B cell (primary cell): ENCODE measurements around the gene VSIG2. TPM values are rescaled to one million over a fixed set of nuclear protein-coding genes. Genes with fewer than 3 reads are reported as not detected.

Experiments
- ATAC-seq: fragments of 200-7000 bp; cut with Tn5 transposase; one replicate; pipeline ENCODE4 v1.10.0; 2021; ENCODE audit warnings: low read depth, mild to moderate bottlenecking, moderate number of reproducible peaks, moderate library complexity
- CTCF ChIA-PET: fragments of 350-600 bp; sonication (Branson Sonifier 250); formaldehyde crosslinking; loops from one replicate; lab custom pipeline; 2021; ENCODE audit warnings: antibody characterized with exemption, inconsistent platforms; lab: Charles Lee
- POLR2A ChIA-PET: fragments of 350-600 bp; sonication (Branson Sonifier 250); formaldehyde crosslinking; loops from one replicate; lab custom pipeline; 2021; ENCODE audit warnings: antibody characterized with exemption; lab: Charles Lee
- DNase-seq: peaks from one replicate; pipeline ENCODE4 v3.0.0; 2013
- H2AFZ ChIP-seq: 2 replicates; pipeline ENCODE4 v1.6.1; 2012; ENCODE audit warnings: mild to moderate bottlenecking, low read depth, low read length; ENCODE audit not compliant: insufficient read depth, poor library complexity, severe bottlenecking
- H3K27ac ChIP-seq, 2 donors: 1 replicate in 1 of 2; 2 replicates in 1 of 2; pipeline ENCODE4 v1.5.1; 2012 to 2013; ENCODE audit warnings: low read length in 2 of 2, mild to moderate bottlenecking in 2 of 2, moderate library complexity in 1 of 2
- H3K27me3 ChIP-seq, 4 experiments: fragments of 200-600 bp in 1 of 4; sonication (generic) in 1 of 4; replicated peaks in 1 of 4; 1 replicate in 2 of 4; 2 replicates in 2 of 4; pipeline versions ENCODE4 v1.6.1 to v1.7.0; 2013 to 2016; ENCODE audit warnings: low read length in 3 of 4, mild to moderate bottlenecking in 2 of 4, mixed read lengths in 1 of 4, moderate library complexity in 1 of 4; ENCODE audit not compliant: insufficient read depth in 4 of 4, control insufficient read depth in 3 of 4; ENCODE audit errors: control extremely low read depth in 1 of 4
- H3K36me3 ChIP-seq, 2 experiments: replicated peaks in 1 of 2; 1 replicate in 1 of 2; 2 replicates in 1 of 2; pipeline versions ENCODE4 v1.6.1 to v1.7.1; 2013; ENCODE audit warnings: low read length in 1 of 2; ENCODE audit not compliant: insufficient read depth in 2 of 2, control insufficient read depth in 1 of 2; ENCODE audit errors: control extremely low read depth in 1 of 2, extremely low read depth in 1 of 2
- H3K4me1 ChIP-seq, 2 donors: fragments of 200-600 bp in 1 of 2; sonication (generic) in 1 of 2; 1 replicate in 1 of 2; 2 replicates in 1 of 2; pipeline versions ENCODE4 v1.5.1 to v1.6.1; 2013 to 2017; ENCODE audit warnings: low read length in 2 of 2; ENCODE audit not compliant: control insufficient read depth in 2 of 2, insufficient read depth in 2 of 2
- H3K4me2 ChIP-seq: replicated peaks from 2 replicates; pipeline ENCODE3; 2012; ENCODE audit warnings: mild to moderate bottlenecking, low read depth, low read length; ENCODE audit not compliant: poor library complexity, severe bottlenecking
- H3K4me3 ChIP-seq, 5 experiments: fragments of 200-600 bp in 1 of 5; sonication (generic) in 1 of 5; 1 replicate in 3 of 5; 2 replicates in 2 of 5; pipeline versions ENCODE4 v1.5.1 to v1.7.0; 2011 to 2016; ENCODE audit warnings: low read length in 4 of 5, mild to moderate bottlenecking in 4 of 5, low read depth in 2 of 5, control low read depth in 1 of 5, moderate library complexity in 1 of 5; ENCODE audit not compliant: insufficient read depth in 1 of 5; ENCODE audit errors: control extremely low read depth in 1 of 5, extremely low read depth in 1 of 5
- H3K79me2 ChIP-seq: fragments of 200-600 bp; sonication (generic); one replicate; pipeline ENCODE4 v1.6.0; 2016; ENCODE audit warnings: low read length; ENCODE audit not compliant: control insufficient read depth, insufficient read depth
- H3K9ac ChIP-seq: fragments of 200-600 bp; sonication (generic); 2 replicates; pipeline ENCODE4 v1.6.1; 2017; ENCODE audit warnings: mild to moderate bottlenecking, low read length, moderate library complexity
- H3K9me3 ChIP-seq, 3 donors: one replicate each; pipeline versions ENCODE4 v1.6.1 to v1.7.1; 2013; ENCODE audit warnings: low read length in 2 of 3; ENCODE audit not compliant: control insufficient read depth in 2 of 3, insufficient read depth in 1 of 3; ENCODE audit errors: control extremely low read depth in 1 of 3
- H4K20me1 ChIP-seq: 2 replicates; pipeline ENCODE4 v1.6.0; 2012; ENCODE audit warnings: mild to moderate bottlenecking, low read length; ENCODE audit not compliant: insufficient read depth, control insufficient read depth, poor library complexity, severe bottlenecking
- H3K27ac Mint-ChIP-seq: one replicate; pipeline ENCODE4 v1.8.0; 2021; ENCODE audit warnings: mixed read lengths
- H3K27me3 Mint-ChIP-seq: one replicate; pipeline ENCODE4 v1.8.0; 2021; ENCODE audit warnings: mixed read lengths
- H3K4me1 Mint-ChIP-seq: one replicate; pipeline ENCODE4 v1.8.0; 2021; ENCODE audit warnings: mixed read lengths
- H3K4me3 Mint-ChIP-seq: one replicate; pipeline ENCODE4 v1.8.0; 2021; ENCODE audit warnings: mixed read lengths
- H3K9me3 Mint-ChIP-seq: one replicate; pipeline ENCODE4 v1.8.0; 2022; ENCODE audit warnings: mixed read lengths; ENCODE audit not compliant: insufficient read depth
- CTCF ChIP-seq: fragments of 200-600 bp; IDR thresholded peaks from one replicate; pipeline ENCODE4 v1.8.0; 2022; ENCODE audit warnings: antibody characterized with exemption, mild to moderate bottlenecking
- EZH2 ChIP-seq: IDR thresholded peaks from 2 replicates; pipeline ENCODE4 v1.6.1; 2012; ENCODE audit warnings: borderline replicate concordance, low read depth, mild to moderate bottlenecking, moderate library complexity, low read length; ENCODE audit not compliant: insufficient read depth, poor library complexity, severe bottlenecking
- WGBS: methylation state at CpG from one replicate; pipeline ENCODE4 v1.1.5; 2013; ENCODE audit warnings: missing lambda C conversion rate; ENCODE audit not compliant: insufficient coverage; 5-methylcytosine and 5-hydroxymethylcytosine counted together
- intact Hi-C: fragments of 100-400 bp; cut with micrococcal nuclease; formaldehyde crosslinking; loops from one replicate; pipeline ENCODE4 v1.10.0; 2022
- polyA plus RNA-seq: library from polyadenylated mRNA; depleted of rRNA; stranded (reverse); fragments of >200 nt; gene quantifications from 2 replicates; pipeline ENCODE4 v1.2.3, GENCODE V29; 2012
- total RNA-seq, 2 donors: library from RNA; stranded (reverse); fragments of 120-200 nt in 1 of 2; gene quantifications; 1 replicate in 1 of 2; 2 replicates in 1 of 2; pipeline versions ENCODE4 v1.2.3 to v1.2.4, GENCODE V29; 2013 to 2022

VSIG2 gene
- total and polyA plus RNA-seq, 2 donors (not counting 1 experiment from before 2014, with no cell fraction given) = not detected

GRCh38 chr11:124756033-124756752, 4.1 kb upstream of the VSIG2 start:
- H3K27me3 ChIP-seq = peaks cover 0 to 17% (median 8%) of the 10 kb centered on the region in 4 experiments
- ATAC-seq = no peak

More at GRCh38 chr11:124756033-124756752, 4.1 kb upstream of the VSIG2 start:
- intact Hi-C loops = no loop called here
- Histone ChIP-seq H3K9me3 (peaks cover 0 to 3% (median 0%) of the 10 kb centered on the region in 3 donors), H2AFZ (no peak overlapping the region), H3K27ac (no peak overlapping the region), H3K9ac (no peak overlapping the region), H3K4me2 (no peak overlapping the region), H4K20me1 (peaks cover 3% of the 10 kb centered on the region), H3K79me2 (peaks cover 25% of the 10 kb centered on the region), H3K4me3 (no peak overlapping the region), H3K4me1 (peaks cover 32 to 40% of the 10 kb centered on the region in 2 donors), H3K36me3 (no peaks in the 10 kb centered on the region)
- WGBS = 98% methylated on average over 5 of the region's 9 CpGs
- Mint-ChIP-seq H3K27me3 (peaks cover 11% of the 10 kb centered on the region), H3K9me3 (no peaks in the 10 kb centered on the region), H3K4me1 (peaks cover 26% of the 10 kb centered on the region), H3K4me3 (no peak overlapping the region), H3K27ac (no peak overlapping the region)
- CTCF ChIA-PET = interaction anchor here (0.7 to 11.1 kb wide), 5 partner anchors 6 to 86 kb away, joined by 3 to 153 read pairs (median 13); partner anchors contain the start of gene VSIG2
- no peak for DNase-seq
- POLR2A ChIA-PET = interaction anchor here (1.1 kb wide), 1 partner anchor 82 kb away, joined by 3 read pairs; the partner anchor contains the start of genes SIAE and SPA17
- TF ChIP-seq CTCF (no peak), EZH2 (no peak)
